Kidney tubule cell (primary cell): ENCODE data around the gene MRPL43.

ENCODE experiments used
- DNase-seq: peaks from one replicate; pipeline ENCODE4 v3.0.0-alpha.2; 2018; ENCODE audit warnings: low spot score

The MRPL43 gene

DNA sequence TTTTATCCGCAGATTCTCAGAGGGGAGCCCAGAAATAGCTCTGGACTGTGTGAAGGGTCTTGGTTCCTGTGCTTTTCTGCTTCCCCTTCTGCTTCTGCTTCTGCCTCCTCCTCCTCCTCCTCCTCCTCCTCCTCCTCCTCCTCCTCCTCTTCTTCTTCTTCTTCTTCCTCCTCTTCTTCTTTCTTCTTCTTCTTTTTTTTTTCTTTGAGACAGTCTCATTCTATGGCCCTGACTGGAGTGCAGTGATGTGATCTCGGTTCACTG, 32.1 kb upstream of the MRPL43 start:
- DNase-seq: no peak

DNA sequence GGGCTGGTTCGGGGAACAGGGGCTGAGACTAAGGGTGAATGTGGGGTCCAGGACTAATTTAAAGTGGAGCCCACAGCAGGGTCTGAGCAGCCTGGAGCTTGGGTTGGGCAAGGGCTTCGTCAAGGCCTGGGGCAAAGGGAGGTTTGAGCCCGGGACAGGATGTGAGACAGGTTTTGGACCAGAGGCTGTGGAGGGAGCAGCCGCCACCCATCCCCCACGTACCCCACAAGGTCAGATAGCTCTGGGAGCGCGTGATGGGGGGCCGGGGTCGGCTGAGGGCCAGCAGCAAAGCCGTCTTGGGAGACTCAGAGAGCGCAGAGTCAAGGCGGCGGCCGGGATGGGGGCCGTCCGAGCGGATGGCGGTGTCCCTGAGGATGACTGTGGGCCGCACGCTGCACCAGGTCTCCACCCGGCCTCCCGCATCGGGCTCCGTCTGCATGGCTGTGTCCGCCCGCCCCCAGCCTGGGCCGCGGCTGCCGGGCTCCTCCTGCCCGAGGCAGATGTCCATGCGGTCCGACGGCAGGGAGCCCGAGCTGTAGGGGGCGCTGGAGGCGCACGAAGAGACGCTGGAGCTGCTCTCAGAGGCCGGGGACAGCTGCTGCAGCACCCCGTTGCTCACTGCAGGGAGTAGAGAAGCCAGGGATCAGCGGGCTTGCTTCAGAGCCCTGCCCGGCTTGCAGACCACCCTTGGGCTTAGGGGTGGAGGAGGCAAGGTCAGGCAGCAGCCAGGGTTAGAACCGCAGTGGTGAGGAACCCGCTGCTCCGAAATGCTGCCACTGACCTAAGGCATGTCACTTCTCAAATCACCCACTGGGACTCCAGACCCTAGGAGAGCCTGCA, 31.5 kb upstream of the MRPL43 start:
- DNase-seq: peak; percentile 83

DNA sequence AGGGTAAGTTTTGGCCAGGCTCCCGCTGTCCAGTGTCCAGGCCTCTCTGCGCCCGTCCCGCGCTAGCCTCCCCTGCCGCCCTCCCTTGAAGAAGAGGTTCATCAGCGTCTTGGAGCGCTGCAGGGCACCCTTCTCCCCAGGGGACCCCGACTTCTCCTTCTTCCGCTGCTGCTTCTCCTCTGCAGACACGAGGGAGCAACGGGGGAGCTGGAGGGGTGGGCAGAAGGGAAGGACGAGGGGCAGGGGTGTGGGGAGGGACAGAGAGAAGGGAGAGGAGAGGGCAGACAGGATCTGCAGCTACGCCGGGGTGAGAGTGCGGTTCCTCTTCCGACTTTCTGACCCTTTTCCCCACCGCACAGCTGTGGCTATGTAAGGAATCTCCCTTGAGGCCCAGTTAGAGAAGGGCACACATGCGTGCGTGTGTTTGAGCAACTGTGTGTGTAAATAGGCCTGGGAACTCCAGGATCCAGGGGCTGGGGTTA, 30.9 kb upstream of the MRPL43 start:
- DNase-seq: no peak

DNA sequence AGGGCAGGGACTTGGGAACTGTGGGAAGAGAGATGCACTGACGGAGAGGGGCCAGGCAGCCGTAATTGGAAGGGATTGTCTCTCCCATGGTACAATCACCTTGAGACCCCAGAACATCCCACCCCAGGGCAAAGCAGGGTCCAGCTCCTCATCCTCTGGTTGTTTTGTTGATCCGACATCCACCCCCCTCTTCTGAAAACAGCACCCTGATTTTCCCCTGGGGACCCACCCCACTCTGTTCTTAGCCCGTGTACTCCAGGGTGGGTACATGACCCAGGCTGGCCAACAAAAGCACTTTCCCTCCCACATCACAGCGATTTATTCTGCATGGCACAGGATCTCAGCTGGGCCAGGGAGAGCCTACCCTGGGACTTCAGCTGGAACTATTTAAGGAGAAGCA, 29.5 kb upstream of the MRPL43 start:
- no peak for DNase-seq

DNA sequence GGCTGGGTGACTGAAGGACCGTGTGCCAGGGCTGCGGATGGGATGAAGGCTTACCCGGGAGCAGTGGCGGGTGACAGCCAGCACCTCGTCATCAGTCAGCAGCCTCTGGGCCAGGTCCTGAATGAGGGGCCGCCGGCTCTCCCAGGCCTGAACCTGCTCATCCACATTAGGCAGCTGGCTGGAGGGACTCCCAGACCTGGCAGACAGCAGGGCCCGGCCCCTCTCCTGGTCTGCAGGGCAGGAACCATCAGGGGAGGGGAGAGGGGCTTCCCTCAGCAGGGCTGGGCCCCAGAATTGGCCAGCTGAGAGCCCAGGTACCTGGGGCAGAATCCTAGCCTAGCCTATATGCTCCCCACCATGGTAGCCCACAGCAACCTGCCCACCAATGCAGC, 28.3 kb upstream of the MRPL43 start:
- DNase-seq: no peak

DNA sequence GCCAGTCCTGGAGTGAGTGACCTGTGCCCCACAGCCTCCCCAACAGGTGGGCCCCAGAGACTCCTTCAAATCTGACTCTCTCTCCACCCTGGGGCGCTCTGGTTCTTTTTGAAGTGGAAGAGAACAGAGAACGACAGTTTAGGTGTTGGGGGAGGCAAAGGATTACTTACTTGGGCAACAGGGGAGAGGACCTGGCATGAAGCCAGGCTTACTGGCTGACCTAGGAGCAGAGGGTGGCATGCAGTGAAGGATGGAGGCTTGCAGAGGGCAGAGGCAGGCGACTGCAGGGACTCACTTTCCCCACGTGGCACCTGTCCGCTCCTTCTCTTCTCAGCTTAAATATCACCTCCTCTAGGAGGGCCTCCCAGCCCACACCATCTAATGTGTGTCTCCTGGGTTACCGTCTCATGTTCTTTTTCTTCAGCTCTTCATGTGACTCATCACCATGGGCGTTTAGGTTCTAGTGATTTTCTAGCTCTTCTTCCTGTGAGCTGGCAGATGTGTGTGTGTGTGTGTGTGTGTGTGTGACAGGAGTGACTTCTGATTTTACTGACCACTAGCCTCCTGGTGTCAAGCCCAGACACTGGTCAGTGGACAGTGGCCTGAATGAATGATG, 27.8 kb upstream of the MRPL43 start:
- peak; percentile 94 for DNase-seq

DNA sequence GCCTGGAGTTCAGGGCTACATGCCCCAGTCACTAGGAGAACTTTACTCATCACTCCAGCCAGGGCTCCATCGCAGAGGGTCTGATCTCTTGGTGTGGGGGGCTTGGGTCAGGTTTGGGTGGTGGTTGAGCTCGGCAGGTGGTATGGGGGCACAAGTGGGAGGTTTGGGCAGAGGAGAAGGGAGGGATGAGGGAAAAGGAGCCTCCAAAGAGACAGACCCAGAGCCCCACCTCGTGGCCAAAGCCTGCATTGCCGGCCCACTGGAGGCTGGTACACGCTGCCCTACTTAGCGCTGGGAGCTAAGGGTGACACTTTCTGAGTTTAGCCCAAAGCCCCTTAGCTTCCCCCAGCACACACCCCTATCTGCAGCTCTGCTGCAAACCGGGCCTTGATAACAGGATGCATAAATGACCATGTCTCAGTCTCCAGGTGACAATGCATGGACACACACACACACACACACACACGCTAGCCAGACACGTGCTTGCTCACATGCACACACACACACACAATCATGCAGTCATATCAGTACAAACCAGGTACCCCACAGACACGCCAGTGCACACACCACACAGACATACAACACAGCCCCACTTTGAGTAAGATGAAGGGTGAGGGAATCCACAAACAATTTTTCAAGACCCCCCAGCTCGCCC, 27.1 kb upstream of the MRPL43 start:
- DNase-seq: peak; percentile 71

DNA sequence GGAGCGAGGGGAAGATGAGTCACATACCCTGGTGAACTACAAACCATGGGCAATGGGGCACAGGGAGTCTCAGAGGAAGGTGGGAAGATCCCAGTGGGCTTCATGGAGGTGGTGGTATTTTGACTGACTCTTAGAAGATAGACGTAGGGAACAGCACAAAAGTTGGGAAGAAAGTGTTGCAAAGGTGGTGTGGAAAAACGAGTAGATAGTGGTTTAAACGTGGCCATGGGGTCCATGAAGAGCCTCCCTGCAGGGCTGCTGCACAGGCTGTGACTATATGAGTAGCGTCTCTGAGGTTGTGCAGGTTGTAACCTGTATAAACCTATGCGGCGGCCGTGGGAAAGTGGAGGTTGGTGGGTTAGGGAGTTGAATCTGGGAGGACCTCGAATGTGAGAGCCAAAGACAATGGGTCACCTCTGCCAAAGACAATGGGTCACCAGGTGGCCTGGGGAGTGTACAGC, 26.1 kb upstream of the MRPL43 start:
- no peak for DNase-seq

DNA sequence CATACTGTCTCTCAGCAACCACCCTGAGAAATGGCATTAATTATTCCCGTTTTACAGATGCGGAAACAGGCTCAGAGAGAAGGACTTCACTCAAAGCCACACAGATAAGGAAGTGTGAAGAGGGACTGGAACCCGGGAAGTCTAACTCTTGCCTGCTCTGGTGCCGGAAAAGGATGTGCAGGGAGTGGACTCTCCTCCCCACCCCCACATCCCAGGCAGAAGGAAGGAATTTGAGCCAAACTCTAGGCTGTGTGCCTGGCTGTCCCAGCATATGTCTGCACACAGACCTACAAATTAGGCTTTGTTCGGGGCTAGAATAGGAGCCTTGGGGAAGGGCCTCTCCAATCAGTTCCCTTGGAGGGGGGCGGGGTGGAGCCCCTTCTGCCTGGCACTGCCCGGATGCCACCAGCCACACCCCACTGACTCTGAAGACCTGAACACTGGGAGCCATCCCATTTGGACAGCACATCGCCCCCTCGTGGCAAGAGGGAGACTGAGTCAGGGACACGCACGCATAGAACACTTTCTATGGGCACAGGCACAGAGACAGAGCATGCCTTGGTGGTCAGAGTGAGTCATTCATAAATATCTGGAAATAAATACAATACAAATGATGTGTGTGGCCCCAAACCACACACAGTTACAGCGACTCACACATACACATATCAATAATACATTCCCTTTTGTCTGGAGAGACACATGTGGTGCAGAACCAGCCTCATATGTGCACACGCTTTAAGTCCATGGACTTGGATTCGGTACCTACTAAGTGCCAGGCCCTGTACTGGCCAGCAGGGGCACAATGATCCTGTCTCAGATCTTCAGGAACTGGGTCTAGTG, 25.4 kb upstream of the MRPL43 start:
- DNase-seq: peak; percentile 95

DNA sequence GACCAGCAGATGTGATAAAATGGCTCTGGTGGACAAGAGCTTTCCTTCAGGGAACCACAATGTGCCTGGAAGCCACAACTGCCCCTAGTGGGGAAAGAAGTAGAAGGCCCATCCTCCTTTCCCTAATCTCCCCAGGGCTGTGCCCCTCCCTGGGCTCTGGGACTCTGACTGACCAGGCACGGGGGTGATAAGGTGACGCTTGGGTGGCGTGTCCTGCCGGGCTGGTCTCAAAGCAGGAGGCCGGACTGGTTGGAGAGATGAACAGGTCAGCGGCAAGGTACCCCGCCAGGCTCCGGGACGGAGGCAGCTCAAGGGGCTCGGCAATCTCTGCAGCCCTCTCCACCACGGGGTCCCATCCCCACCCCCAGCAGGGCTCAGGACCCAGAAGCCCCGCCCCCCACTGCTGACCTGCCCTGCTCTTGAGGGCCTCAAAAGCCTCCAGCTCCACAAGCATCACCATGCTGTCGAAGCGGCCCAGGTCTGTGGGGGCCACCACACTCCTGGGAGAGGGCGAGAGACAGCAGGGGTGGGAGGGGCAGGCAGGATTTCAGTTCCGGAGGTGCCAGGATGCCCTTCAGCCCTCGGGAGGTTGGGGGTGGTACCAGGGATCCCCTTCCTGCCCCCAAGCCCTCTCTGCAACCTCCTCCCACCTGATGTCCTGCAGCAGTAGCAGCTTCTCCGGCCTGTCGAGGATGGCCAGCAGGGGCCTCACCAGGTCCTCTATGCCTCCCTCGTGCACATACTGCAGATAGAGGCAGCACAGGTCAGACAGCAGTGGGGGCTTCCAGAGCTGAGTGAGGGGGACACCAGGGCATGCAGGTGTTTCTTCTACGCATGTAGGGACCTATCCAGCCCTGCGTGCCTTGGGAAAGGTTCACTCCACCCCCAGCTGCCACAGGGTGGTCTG, 24.5 kb upstream of the MRPL43 start:
- DNase-seq: no peak

DNA sequence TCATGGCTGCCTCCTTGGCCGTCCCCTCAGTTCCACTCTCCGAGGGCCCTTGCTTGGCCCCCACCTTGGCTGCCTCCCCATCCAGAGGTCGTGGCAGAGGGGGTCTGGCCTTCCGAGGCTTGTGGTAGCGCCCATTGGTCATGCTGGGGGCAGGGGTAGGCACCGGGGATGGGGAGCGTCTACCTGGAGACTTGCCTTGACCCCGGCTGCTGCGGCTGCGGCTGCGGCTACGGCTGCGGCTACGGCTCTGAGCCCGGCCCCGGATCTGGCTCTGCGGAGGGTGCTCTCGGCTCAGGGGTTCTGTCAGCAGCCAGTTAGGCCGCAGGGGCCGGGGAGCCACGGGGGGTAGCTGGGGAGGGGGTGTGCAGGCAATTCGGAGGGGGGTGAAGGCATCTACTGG, 23.0 kb upstream of the MRPL43 start:
- DNase-seq: no peak

DNA sequence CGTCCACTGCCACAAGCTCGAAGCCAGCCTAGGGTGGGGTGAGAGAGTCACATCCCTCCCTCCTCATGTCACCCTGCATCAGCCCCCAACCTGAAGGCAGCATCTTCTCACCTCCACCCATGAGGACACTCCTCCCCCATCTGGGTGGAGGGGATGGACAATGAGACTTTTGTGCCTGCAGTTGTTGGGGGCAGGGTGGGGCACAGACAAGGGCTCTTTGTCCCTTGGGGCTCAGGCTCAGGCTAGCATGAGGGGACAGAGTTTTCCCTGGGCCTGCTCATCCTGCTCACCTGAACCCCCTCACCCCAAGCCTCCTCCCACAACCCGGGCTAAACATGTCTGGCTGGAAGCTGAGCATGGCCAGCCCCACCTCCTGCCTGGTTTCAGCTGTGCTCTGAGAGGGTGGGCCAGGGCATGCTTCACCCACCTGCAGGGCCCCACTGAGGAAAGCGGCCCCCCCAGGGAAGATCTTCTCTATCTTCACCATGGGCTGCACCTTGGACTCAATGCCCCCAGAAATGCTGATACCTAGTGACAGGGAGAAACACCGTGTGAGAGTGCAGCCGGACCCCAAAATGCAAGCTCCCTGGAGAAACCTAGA, 21.6 kb upstream of the MRPL43 start:
- no peak for DNase-seq

DNA sequence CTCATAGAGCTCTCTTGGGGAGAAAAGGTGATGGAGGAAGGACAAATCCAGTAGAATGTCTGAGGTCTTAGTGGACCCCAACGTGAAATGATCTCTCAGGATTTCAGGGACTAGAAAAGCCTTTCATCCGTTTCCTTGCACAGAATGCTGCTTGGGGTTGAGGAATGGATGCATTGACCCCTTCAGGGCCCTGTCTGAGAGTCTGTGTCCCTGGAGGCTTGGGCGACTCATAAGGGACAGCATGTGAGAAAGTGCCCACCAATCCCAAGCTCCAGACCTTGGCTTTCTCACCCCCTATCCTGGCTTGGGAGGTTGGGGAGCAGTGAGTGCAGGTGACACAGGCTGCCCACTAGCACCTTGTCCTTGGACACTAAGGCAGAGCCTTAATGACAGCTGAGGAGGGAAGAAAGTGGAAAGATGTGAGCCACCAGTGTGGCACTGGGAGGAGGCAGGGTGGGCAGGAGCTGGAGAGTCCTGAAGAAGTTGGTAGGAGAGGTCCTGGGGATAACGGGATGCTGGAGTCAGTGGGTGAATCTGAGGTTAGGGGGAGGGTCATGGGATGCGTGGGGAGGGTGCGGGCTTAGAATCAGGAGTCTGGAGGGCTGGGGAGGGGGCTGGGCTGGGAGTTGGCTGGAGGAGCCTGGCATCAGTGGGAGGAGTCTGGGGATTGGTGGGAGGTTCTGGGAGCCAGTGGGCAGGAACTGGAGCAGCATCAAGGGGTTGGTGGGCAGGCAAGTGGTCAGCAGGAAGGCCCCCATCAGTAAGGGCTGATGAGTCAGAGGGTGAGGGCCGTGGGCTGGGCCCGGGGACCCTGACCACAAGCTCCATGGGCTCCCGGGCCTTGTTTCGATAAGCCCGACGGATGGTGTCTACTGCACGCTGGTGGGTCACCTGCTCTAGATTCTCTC, 20.9 kb upstream of the MRPL43 start:
- no peak for DNase-seq

DNA sequence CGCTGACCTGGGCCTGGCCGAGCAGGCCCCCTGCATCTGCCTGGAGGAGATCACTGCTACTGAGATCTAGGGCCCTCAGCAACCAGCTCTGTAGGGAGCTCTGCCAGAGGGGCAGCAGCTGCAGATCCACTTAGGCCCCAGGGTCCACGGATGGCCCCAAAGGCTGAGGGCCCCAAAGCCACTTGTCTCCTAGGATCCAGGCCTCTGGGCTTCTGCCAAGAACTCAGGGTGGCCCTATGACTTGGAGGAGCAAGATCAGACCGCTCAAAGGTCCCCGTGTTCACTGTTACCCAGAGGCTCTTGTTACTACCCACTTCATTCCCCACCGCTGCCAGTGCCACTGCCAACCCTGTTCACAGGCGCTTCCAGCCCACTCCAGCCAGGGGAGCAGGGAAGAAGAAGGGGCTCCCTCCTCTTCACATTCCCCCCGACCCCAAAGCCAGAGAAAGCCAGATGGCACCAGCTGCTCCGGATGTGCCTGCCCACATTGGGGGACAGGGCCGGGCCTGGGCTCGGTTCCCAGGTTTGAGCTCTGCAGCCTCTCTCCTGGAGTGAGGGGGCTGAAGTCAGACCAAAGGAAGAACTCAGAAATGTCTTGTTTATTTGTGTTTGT, 19.9 kb upstream of the MRPL43 start:
- DNase-seq: no peak

DNA sequence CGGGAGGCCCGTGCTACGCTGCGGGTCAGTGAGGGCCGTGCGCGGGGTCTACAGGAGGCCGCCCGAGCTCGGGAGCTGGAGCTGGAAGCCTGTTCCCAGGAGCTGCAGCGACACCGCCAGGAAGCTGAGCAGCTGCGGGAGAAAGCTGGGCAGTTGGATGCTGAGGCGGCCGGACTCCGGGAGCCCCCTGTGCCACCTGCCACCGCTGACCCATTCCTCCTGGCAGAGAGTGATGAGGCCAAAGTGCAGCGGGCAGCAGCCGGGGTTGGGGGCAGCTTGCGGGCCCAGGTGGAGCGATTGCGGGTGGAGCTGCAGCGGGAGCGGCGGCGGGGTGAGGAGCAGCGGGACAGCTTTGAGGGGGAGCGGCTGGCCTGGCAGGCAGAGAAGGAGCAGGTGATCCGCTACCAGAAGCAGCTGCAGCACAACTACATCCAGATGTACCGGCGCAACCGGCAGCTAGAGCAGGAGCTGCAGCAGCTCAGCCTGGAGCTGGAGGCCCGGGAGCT, 19.3 kb upstream of the MRPL43 start:
- no peak for DNase-seq

DNA sequence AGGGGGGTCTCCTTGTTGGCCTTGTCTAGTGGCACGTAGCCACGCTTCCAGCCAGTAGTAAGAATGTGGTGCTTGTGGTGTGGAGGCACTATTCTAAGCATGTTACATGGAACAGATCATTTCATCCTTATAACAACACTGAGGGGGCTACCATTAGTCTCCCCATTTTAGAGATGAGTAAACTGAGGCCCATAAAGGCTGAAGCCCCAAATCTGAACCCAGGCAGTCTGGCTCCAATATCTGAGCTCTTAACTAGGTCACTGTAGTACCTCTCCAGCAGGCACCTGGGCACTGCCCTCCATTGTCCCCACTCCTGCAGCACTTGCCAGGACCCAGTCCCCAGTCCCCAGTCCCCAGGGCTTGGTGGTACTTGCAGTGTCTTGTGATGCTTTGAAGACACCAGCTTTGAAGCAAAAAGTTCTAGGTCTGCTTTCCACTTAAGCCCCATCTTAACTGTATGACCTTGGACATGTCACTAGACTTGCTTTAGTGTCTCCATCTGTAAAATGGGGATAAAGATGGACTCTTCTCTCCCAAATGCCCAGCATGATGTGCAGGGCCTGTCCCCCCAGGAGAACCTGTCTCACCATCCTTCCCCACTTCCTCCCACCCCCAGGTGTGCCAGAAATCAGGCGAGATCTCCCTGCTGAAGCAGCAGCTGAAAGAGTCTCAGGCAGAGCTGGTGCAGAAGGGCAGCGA, 18.7 kb upstream of the MRPL43 start:
- no peak for DNase-seq

DNA sequence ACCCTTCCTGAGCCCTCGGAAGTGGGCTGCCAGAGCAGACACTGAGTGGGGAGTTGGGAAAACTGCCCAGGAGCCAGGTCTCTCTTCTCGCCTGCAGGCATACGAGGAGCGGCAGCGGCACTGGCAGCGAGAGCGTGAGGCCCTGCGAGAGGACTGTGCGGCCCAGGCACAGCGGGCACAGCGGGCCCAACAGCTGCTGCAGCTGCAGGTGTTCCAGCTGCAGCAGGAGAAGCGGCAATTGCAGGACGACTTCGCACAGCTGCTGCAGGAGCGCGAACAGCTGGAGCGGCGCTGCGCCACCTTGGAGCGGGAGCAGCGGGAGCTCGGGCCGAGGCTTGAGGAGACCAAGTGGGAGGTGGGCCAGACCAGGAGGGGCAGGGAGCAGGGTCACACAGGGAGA, 18.1 kb upstream of the MRPL43 start:
- no peak for DNase-seq

DNA sequence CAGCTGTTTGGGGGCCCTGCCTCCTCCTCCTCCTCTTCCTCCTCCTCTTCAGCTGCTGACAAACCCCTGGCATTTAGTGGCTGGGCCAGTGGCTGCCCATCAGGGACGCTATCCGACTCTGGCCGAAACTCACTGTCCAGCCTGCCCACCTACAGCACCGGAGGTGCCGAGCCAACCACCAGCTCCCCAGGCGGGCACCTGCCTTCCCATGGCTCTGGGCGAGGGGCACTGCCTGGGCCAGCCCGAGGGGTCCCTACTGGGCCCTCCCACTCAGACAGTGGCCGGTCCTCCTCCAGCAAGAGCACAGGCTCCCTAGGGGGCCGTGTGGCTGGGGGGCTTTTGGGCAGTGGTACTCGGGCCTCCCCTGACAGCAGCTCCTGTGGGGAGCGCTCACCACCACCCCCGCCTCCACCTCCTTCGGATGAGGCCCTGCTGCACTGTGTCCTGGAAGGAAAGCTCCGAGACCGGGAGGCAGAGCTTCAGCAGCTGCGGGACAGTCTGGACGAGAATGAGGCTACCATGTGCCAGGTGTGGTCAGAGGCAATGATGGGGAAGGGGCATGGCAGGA, 16.4 kb upstream of the MRPL43 start:
- DNase-seq: no peak
